Measurements from ENCODE around the gene ZNF185. TPM values are rescaled to one million over a fixed set of nuclear protein-coding genes. Genes with fewer than 3 reads are reported as not detected.

The ZNF185 gene
- total RNA-seq: 1 to 10 TPM; 3.6 to 7.0 (median 5.8) TPM

GRCh38 chrX:152897222-152898131 lies at the start of gene ZNF185:
TSS of gene ZNF185 (plus strand) at chrX:152898067. CDS start at chrX:152914490, 16,423 bp downstream.
- TF ChIP-seq CTCF (IDR thresholded peaks at IDR 0.05; ENCODE audit: low read depth): no peak

GRCh38 chrX:152850465-152850864 lies 47.4 kb upstream of the ZNF185 start:
- TF ChIP-seq CTCF (IDR thresholded peaks at IDR 0.05; ENCODE audit: low read depth): no peak

DNA sequence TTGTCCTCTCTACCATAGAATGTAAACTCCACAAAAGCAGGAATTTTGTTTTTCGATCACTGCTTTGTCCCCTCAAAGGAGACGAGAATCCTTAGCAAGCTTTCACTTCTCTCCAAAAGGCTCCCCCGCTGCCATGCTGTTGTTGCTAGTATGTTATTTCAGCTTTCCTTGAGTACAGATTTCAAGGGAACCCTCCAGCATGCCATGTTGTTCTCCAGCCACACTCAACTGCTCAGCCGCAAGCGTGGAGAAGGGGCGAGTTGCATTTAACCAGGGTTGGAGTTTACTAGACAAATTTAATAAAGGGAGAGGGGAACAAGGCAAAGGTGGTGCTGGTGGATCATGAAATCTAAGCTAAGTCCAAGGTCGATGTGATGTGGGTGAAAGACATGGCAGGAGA lies 43.9 kb upstream of the ZNF185 start:
- no peak for TF ChIP-seq CTCF (IDR thresholded peaks at IDR 0.05; ENCODE audit: low read depth)

DNA sequence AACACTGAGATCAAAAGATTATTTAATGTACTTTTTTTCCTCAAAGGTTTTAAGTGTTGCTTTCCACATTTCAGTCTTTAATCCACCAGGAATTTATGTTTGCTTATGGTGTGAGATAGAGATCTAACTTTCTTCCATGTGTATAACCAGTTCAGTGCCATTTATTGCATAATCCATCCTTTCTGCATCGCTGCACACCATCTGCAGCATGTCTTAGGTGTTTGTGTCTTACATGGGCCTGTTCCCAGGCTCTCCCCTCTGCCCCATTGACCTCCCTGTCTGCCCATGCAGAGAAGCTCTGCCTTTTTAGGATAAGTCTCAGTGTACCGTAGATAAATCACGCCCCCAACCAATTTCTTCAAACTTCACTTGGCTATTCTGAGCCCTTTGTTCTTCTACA lies 36.8 kb upstream of the ZNF185 start:
- no peak for TF ChIP-seq CTCF (IDR thresholded peaks at IDR 0.05; ENCODE audit: low read depth)

GRCh38 chrX:152861826-152862225 lies 36.0 kb upstream of the ZNF185 start:
- TF ChIP-seq CTCF (IDR thresholded peaks at IDR 0.05; ENCODE audit: low read depth): no peak

- no peak for TF ChIP-seq CTCF (IDR thresholded peaks at IDR 0.05; ENCODE audit: low read depth)
Measured at GRCh38 chrX:152865232-152865920, 32.5 kb upstream of the ZNF185 start.

- TF ChIP-seq CTCF (IDR thresholded peaks at IDR 0.05; ENCODE audit: low read depth): no peak
Measured at GRCh38 chrX:152866386-152866785, 31.5 kb upstream of the ZNF185 start.
